ENCODE data around the gene ROBO3. TPM values are rescaled to one million over a fixed set of nuclear protein-coding genes. Genes with fewer than 3 reads are reported as not detected.

The ROBO3 gene
- total RNA-seq, 2 donors from 2014 or later = 1.3 to 9.9 TPM

DNA sequence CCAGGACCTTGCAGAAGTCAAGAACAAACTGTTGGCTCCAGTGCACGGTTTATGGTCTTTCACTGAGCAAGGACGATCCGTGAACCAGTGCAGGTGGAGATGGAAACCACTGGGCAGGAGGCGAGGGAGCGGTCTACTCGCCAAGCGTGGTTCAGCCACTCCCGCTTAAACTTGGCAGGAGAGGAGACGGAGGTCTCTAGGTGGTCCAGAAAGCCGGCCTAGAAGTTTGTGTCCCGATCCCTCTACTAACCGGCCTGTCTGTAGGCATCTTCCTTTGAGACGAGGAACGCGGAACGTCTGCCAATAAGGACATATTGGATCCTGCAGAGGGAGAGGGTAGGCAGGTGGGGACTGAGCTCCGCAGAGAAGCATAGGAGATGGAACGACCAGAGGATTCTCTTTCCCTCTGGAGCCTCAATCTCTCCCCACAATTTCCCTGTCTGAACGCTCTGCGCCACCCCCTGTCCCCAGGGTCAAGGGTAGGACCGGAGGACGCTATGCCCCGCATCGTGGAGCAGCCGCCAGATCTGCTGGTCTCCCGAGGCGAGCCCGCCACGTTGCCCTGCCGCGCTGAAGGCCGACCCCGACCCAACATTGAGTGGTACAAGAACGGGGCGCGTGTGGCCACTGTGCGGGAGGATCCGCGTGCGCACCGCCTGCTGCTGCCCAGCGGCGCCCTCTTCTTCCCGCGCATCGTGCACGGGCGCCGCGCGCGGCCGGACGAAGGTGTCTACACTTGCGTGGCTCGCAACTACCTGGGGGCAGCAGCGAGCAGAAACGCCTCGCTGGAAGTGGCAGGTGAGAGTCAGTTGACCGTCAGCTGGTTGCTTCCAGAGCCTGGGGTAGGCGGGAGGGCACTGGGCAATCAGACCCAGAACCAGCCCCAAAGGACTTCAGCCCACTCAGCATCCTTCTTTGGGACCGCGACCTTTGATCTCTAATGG is 3.4 kb downstream of the ROBO3 start:
- no peak for TF ChIP-seq POLR2A (IDR thresholded peaks at IDR 0.05)
- TF ChIP-seq, protein P1, sequence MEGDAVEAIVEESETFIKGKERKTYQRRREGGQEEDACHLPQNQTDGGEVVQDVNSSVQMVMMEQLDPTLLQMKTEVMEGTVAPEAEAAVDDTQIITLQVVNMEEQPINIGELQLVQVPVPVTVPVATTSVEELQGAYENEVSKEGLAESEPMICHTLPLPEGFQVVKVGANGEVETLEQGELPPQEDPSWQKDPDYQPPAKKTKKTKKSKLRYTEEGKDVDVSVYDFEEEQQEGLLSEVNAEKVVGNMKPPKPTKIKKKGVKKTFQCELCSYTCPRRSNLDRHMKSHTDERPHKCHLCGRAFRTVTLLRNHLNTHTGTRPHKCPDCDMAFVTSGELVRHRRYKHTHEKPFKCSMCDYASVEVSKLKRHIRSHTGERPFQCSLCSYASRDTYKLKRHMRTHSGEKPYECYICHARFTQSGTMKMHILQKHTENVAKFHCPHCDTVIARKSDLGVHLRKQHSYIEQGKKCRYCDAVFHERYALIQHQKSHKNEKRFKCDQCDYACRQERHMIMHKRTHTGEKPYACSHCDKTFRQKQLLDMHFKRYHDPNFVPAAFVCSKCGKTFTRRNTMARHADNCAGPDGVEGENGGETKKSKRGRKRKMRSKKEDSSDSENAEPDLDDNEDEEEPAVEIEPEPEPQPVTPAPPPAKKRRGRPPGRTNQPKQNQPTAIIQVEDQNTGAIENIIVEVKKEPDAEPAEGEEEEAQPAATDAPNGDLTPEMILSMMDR (IDR thresholded peaks at IDR 0.05) = no peak
- peaks cover 0 to 51% of the 10 kb centered on the region in 2 donors for H3K27me3 ChIP-seq
- no peak for ATAC-seq
- intact Hi-C loops (cut with DNase I) = no loop called here
- no peak for DNase-seq
- no peak overlapping the region for H3K27ac ChIP-seq
- H3K4me1 ChIP-seq = peaks cover 34% of the 10 kb centered on the region
- no peaks in the 10 kb centered on the region for H3K36me3 ChIP-seq (replicated peaks in 1 of 2; ENCODE audit: insufficient read depth in 1 of 2, low read depth in 2 of 2)
- H3K4me3 ChIP-seq = no peak overlapping the region
- H3K9me3 ChIP-seq = no peaks in the 10 kb centered on the region
- 6 to 10% methylated on average over 30 to 63 of the region's 63 CpGs for whole genome bisulfite sequencing, 2 donors

DNA sequence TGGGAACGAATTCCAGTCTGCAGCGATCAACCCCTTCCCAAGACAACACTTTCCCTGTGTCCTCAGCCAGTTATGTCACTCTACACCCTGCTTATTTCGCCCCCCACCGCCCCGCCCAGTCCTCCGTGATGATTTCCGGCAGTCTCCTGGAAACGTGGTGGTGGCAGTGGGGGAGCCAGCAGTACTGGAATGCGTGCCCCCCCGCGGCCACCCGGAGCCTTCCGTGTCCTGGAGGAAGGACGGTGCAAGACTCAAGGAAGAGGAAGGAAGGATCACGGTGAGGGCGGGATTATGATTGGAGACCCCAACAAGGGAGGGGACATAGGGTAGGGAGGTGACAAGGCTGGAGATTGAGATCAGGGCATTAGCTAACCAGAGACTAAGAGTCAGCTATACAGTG is 4.1 kb downstream of the ROBO3 start:
- ATAC-seq (no peak), DNase-seq (no peak)
- 3 to 5% methylated on average over 15 to 16 of the region's 16 CpGs for WGBS, 2 donors
- Histone ChIP-seq H3K27ac (no peak overlapping the region), H3K4me3 (no peak overlapping the region), H3K36me3 (replicated peaks in 1 of 2; ENCODE audit: insufficient read depth in 1 of 2, low read depth in 2 of 2) (no peaks in the 10 kb centered on the region), H3K4me1 (peaks cover 31% of the 10 kb centered on the region), H3K27me3 (peaks cover 0 to 44% of the 10 kb centered on the region in 2 donors), H3K9me3 (no peaks in the 10 kb centered on the region)
- intact Hi-C loops (cut with DNase I) = no loop called here
- TF ChIP-seq, protein P1 (IDR thresholded peaks at IDR 0.05) = no peak
- no peak for TF ChIP-seq POLR2A (IDR thresholded peaks at IDR 0.05)

DNA sequence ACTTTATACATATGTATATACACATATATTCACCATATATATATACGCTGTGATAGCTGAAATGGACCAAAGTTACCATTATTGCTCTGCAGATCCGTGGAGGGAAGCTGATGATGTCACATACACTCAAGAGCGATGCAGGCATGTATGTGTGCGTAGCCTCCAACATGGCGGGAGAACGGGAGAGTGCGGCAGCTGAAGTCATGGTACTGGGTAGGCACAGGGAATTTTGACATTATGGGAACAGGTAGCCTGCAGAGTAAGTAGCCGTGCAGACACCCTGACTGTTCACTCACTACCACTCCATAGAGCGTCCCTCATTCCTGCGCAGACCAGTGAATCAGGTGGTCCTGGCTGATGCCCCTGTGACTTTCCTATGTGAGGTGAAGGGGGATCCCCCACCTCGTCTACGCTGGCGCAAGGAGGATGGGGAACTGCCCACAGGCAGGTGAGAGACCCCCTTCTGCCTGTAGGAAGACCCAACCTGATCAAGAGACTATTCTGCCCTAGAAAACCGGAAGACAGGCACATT is 4.7 kb downstream of the ROBO3 start:
- intact Hi-C loops (cut with DNase I) = no loop called here
- 43 to 54% methylated on average over 13 to 14 of the region's 14 CpGs for WGBS, 2 donors
- H3K27me3 ChIP-seq = peaks cover 0 to 43% of the 10 kb centered on the region in 2 donors

DNA sequence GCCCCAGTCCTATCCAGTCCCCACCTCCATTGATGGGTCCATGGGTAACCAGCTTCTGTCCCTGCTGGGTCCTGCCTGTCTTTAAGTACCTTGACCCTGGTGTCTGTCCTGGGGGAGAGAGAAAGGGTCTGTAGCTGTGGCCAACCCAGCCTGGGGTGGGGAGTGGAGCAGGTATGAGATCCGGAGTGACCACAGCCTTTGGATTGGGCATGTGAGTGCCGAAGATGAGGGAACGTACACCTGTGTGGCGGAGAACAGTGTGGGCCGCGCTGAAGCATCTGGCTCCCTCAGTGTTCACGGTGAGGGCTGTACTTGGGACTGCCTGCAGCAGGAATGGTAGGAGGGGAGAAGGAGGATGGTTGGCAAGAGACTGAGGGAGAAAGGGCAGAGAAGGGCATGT is 5.2 kb downstream of the ROBO3 start:
- ATAC-seq = no peak
- Histone ChIP-seq H3K36me3 (replicated peaks in 1 of 2; ENCODE audit: insufficient read depth in 1 of 2, low read depth in 2 of 2) (no peaks in the 10 kb centered on the region), H3K9me3 (no peaks in the 10 kb centered on the region), H3K27ac (no peak overlapping the region), H3K4me3 (no peak overlapping the region), H3K27me3 (peaks cover 0 to 43% of the 10 kb centered on the region in 2 donors), H3K4me1 (peaks cover 24% of the 10 kb centered on the region)
- WGBS, 2 donors = 40 to 44% methylated on average over 7 of the region's 7 CpGs
- no peak for DNase-seq
- no peak for TF ChIP-seq POLR2A (IDR thresholded peaks at IDR 0.05)
- TF ChIP-seq, protein P1 (IDR thresholded peaks at IDR 0.05) = no peak
- intact Hi-C loops (cut with DNase I) = no loop called here

More for the DNA sequence above, 4.7 kb downstream of the ROBO3 start:
- TF ChIP-seq POLR2A (IDR thresholded peaks at IDR 0.05) = no peak
- TF ChIP-seq, protein P1 (IDR thresholded peaks at IDR 0.05) = no peak
- no peaks in the 10 kb centered on the region for H3K9me3 ChIP-seq
- no peaks in the 10 kb centered on the region for H3K36me3 ChIP-seq (replicated peaks in 1 of 2; ENCODE audit: insufficient read depth in 1 of 2, low read depth in 2 of 2)
- H3K27ac ChIP-seq = no peak overlapping the region
- no peak for DNase-seq
- peaks cover 28% of the 10 kb centered on the region for H3K4me1 ChIP-seq
- H3K4me3 ChIP-seq = no peak overlapping the region
- ATAC-seq = no peak

All from body of pancreas (tissue), 4 donors.